HG02852 (cell line): ENCODE results near the gene ZMYM2.
"Not testable (repeated sequence)": the region's sequence is repeated elsewhere in the genome, so short reads cannot be mapped to it uniquely, and the experiment has no call there.

Experiments
- ATAC-seq: cut with Tn5 transposase; IDR thresholded peaks from one replicate; pipeline ENCODE4 v1.9.1; 2021; ENCODE audit warnings: mild to moderate bottlenecking, moderate library complexity; ENCODE audit not compliant: unreplicated experiment

The ZMYM2 gene

DNA sequence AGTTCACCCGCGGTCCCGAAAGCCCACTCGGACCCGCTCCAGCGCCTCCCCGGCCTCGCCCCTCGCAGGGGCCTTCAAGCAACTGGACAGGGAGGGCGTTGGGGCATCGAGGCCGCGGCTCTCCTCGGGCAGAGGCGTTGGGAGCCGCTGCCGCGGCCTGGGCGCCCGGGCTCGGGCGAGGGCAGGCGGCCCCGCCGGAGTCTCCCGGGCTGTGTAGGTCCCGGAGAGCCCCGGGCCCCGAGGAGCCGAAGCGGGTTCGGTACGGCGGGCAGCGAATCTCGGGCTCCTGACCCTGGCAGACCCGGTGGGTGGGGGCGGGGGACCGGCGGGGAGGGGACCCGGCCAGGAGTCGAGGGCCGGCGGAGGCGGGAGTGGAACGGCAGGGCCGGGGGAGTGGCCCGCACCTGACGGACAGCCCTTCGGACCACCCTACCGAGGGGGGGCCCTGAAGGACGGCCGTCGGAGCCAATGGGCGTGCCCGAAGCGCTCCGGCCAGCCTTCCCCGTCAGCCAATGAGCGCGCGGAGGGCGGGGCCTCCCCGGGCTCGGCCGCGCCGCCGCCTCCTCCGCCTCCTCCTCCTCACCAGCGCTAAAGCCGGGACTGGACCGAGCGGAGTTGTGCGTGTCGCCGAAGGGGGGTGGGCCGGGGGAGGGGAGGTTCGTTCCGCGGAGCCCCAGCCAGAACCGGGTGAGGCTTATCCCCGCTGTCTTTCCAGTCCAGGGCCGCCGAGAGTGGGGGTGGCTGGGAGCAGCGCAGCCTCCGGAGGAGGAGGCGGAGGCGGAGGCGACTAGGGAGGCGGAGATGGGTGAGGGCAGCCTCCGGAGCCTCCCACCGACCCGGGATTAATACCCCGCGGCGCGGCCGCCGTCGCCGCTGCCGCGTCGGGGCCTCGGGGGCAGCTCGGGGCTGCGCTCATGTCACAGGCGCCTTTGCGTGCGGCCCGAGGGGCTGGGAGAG is at the start of gene ZMYM2:
Gene ZMYM2, plus strand, starts transcription at position 573 of the 957 bp plus-strand sequence. CDS start 34,346 bp downstream, outside the sequence.
- ATAC-seq: peak; percentile 78

DNA sequence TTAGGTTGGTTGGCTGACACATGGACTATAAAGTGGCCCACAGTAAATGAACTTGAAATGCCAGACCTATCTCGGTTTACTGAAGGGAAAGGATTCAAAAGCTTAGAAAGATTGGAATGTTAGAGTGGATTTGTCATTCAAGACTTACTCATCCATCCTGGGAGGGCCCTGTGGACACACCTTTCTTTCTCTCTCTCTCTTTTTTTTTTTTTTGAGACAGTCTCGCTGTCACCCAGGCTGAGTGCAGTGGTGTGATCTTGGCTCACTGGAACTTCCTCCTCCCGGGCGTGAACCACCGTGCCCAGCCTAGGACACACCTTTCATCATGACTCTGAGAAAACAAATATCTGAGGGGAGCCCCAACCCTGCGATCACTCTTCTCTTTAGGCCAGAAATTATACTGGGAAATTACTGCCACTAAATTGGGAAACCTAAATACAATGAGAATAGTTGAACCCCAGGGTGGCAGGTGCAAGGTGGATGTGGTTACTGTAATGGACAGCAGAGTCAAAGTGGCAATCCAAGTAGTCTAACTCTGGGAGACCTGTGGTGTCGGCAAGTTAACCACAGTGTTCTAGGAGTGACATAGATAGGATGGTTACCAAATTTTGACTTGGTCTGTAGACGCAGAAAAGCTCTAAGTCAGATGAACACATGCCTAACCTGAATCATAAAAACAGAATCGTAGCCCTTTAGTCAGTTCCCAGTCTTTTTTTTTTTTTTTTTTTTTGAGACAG is 48.0 kb upstream of the ZMYM2 start:
- no peak for ATAC-seq

DNA sequence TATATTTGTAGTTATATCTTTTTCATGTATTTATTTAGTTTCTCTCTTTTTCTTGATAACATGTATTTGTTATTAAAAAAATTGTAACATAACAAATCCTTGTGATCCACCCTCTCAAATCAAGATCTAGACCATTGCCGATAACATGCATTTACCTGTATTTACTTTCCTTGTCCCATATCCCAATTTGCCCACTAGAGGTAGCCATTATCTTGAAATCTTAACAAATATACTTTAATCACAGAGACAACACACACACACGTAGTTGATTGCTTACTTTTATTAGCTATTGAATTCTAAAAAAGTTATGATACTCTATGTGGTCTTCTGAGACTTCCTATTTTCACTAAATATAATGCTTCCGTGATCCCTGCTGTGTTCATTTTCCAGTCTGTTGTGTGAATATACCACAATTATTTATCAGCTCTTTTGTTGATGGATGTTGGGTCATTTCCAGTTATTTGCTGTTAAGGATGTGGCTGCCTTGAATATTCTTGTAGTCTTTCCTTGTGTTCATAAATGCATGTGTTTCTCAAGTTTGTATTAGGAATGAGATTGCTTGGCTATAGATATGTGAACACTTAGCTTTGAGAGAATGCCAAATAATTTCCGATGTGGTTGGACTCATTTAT is 31.3 kb upstream of the ZMYM2 start:
- no peak for ATAC-seq

- ATAC-seq: no peak
Observed at GRCh38 chr13:19940106-19940505, 18.4 kb upstream of the ZMYM2 start.

DNA sequence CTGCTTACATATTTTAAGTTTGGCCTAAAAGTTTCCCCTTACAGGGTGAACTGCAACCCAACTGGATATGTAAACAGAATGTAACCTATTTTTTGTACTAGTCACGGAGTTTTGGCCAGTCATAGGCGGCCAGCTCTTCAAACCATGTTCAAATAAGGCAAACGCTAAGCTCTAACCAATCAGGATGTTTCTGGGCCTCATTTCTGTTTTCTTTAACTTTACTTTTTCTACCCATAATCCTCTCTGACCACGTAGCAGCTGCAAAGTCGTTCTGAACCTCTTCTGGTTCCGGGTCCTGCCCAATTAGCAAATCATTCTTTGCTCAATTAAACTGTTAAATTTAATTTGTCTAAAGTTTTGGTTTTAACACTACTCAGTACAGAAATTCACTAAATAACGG is 8.2 kb upstream of the ZMYM2 start:
- ATAC-seq: no peak

GRCh38 chr13:19952850-19953249 is 5.7 kb upstream of the ZMYM2 start:
- ATAC-seq: no peak

DNA sequence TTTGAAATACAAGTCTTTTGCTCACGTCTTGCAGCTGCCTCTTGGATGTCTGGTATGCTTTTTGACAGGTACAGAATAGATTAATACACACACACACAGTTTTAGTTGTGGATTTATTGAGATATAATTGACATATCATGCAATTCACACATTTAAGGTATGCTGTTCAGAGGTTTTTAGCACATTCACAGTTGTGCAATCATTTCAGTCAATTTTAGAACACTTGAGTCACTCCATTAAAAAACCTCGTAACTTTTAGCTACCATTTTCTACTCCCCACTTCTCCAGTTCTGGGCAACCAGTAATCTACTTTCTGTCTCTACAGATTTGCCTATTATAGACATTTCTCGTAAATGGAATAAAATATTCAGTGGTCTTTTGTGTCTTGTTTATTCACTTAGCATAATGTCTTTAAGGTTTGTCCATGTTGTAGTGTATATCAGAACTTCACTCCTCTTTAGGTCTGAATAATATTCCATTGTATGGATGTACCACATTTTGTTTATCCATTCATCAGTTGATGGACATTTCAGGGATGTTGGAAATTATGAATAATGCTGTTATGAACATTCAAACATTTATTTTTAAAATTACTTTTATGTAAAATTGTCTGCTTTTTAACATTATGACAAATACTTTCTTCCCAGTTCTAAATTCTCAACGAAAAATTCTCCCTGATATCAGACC is 2.5 kb upstream of the ZMYM2 start:
- no peak for ATAC-seq

GRCh38 chr13:19957320-19958154 is 990 bp upstream of the ZMYM2 start:
- ATAC-seq: peak; percentile 23

DNA sequence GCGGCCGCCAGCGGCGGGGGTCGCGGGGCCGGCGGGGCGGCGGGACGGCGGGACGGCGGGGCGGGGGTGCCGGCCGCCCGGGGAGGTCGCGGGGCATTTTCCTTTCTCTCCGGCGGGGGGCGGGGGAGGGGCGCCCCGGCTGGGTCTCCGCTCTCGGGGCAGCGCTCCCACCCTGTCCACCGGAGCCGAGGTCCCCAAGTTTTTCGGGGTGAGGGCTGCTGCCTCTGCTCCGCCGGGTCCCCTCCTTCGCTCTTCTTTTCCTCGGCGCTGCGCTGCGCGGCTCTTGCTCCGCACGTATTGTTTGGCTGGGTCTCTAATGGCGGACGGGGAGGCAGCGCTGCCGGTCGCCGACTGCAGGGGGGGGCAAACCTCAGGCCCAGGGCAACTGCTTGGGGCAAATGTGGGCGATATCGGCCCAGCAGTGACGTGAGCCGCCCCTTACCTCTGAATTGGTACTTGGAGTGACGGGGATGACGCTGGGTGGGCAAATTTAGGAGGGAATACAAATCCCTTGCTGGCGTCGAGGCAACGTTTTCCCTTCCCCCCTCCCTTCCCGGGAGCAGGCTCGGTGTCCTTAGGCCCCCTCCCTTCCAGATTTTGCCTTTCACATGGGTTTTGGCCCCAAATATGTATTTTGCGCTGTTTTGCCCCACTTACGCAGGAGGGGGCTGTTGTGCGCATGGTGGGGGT is 759 bp downstream of the ZMYM2 start:
- ATAC-seq: no peak

GRCh38 chr13:19959831-19960652 is 1.5 kb downstream of the ZMYM2 start:
- ATAC-seq: peak; percentile 27

- ATAC-seq: no peak
Observed at GRCh38 chr13:19960653-19960976, 2.1 kb downstream of the ZMYM2 start.

- no peak for ATAC-seq
Observed at GRCh38 chr13:19961489-19961888, 3.0 kb downstream of the ZMYM2 start.

DNA sequence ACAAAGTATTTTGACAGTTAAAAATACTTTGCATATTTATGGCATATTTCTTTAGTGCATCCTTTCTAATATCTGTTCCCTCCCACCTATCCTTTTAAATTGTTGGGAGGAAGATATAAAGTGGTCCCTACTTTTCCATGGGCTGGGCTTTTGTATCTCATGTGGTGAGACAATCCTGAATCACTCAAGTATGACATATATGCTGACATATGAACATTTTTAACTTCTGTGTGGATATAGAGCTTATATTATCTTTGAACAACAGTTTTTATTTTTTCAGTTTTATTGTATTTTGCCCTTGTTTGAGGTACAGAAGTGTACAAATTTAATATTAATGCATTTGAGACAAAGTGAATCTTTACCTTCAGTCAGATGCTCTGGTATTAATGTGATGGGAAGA is 3.4 kb downstream of the ZMYM2 start:
- ATAC-seq: no peak

GRCh38 chr13:19962894-19963293 is 4.4 kb downstream of the ZMYM2 start:
- no peak for ATAC-seq

DNA sequence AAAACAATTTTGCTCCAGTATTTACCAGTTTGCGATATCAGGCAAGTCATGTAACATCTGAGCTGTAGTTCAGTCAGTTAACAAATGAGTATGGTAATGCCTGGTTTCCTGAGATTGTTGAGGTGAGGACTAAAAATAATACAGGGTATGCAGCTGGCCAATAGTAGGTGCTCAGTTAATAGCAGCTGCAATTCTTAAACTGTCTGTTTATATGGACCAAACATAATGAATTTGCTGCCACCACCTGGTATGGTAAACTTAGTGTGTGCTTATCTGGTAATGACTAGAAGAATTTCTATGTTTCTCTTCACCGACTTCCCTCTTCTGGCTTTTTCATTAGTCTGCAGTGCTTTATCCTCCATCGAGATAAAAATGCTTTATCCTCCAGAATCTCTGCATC is 9.1 kb downstream of the ZMYM2 start:
- no peak for ATAC-seq

GRCh38 chr13:19974498-19975009 is 16.0 kb downstream of the ZMYM2 start:
- ATAC-seq: not testable (repeated sequence)

DNA sequence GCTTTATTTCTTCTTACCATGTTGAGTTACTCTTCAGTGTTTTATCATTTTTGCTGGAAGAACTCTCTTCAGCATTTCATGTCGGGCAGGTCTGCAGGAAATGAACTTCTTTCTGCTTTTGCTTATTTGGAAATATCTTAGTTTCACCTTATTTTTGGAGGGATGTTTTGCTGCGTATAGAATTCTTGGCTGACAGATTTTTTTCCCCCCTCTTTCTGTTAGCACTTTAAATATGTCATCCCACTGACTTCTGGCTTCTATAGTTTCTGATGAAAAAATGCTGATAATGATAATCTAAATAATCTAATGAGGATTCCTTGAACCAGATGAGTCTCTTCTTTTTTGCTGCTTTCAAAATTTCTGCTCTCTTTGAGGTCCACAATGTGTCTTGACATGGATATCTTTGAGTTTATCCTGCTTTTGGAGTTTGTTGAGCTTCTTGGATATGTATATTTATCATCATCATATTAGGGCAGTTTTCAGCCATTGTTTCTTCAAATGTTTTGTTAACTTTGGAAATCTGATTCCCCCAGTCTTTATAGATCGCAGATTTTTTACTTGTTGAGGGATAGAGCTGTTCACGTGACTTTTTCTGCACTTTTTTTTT is 20.4 kb downstream of the ZMYM2 start:
- ATAC-seq: no peak

DNA sequence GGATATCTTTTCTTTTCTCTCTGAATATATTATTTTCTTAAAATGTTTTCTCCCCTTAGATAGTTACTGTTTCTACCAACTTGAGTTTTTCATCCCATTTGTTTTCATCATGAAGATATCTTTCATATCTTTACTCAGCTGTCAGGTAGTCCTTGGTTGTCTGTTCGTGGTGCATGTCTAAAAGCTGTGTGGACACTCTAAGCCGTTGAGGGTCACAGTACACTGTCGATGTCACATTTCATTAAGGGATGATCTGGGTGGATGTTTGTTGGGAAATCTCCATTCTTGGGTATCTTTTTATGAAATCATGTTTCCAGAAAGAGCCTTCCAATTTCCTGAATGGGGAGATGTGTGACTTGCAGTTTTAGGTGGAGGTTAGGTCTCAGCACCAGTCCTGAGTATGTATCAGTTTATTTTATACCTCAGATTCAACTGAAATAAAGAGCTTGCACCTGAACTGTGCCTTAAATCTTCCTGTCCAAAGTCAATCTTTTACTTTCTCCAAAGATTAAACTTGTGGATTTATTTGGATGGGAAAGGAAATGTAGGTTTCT is 23.2 kb downstream of the ZMYM2 start:
- no peak for ATAC-seq
